Measurements from ENCODE around the gene PABPC1L.

DNA sequence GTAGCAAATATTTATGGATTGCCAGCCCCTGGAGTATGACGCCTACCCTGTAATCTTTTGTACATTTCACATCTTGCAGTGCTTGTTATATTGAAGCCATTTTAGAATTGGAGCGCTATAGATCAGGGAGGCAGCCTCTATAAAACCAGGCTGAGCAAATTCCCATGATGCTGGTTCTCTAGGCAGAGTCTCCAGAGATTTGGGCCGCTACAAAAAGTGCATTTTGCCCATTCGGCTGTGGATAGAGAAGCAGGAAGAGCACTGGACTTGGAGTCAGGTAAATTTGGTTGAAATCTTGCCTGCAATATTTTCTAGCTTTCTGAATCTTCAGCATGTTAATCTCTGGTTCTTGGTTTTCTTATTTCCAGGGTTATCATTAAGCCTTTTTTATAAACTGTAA, 22.4 kb upstream of the PABPC1L start:
- TF ChIP-seq, protein P1, sequence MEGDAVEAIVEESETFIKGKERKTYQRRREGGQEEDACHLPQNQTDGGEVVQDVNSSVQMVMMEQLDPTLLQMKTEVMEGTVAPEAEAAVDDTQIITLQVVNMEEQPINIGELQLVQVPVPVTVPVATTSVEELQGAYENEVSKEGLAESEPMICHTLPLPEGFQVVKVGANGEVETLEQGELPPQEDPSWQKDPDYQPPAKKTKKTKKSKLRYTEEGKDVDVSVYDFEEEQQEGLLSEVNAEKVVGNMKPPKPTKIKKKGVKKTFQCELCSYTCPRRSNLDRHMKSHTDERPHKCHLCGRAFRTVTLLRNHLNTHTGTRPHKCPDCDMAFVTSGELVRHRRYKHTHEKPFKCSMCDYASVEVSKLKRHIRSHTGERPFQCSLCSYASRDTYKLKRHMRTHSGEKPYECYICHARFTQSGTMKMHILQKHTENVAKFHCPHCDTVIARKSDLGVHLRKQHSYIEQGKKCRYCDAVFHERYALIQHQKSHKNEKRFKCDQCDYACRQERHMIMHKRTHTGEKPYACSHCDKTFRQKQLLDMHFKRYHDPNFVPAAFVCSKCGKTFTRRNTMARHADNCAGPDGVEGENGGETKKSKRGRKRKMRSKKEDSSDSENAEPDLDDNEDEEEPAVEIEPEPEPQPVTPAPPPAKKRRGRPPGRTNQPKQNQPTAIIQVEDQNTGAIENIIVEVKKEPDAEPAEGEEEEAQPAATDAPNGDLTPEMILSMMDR (IDR thresholded peaks at IDR 0.05): no peak
- no peak for TF ChIP-seq POLR2A (IDR thresholded peaks at IDR 0.05; ENCODE audit: low read length)
- TF ChIP-seq NPAS2 (CRISPR knock-in tag; IDR thresholded peaks at IDR 0.05; ENCODE audit: borderline replicate concordance): no peak
- no peak for TF ChIP-seq ZFP36 (IDR thresholded peaks at IDR 0.05; ENCODE audit: borderline replicate concordance, partially characterized antibody)
- no peak for TF ChIP-seq JUN (IDR thresholded peaks at IDR 0.05)
- no peak for TF ChIP-seq HOXA7 (CRISPR knock-in tag; IDR thresholded peaks at IDR 0.05)
- TF ChIP-seq EP300 (IDR thresholded peaks at IDR 0.05): no peak
- TF ChIP-seq, protein P2, sequence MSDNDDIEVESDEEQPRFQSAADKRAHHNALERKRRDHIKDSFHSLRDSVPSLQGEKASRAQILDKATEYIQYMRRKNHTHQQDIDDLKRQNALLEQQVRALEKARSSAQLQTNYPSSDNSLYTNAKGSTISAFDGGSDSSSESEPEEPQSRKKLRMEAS (IDR thresholded peaks at IDR 0.05): no peak
- no peak for TF ChIP-seq MAFK (IDR thresholded peaks at IDR 0.05; ENCODE audit: partially characterized antibody)

Measured in A549 (cell line).